ENCODE data around the gene SNX6.
"Not testable (repeated sequence)": the region's sequence is repeated elsewhere in the genome, so short reads cannot be mapped to it uniquely, and the experiment has no call there.

SNX6 gene

GRCh38 chr14:34629657-34630529 is at the start of gene SNX6:
Gene SNX6, minus strand, starts transcription at chr14:34630148. Its CDS starts 32 bp downstream, at chr14:34630116.
- DNase-seq (ENCODE audit: low read depth in 1 of 2, low spot score in 1 of 2): peak; percentile 71 to 73

GRCh38 chr14:34678735-34679134 is 48.8 kb upstream of the SNX6 start:
- DNase-seq (ENCODE audit: low read depth in 1 of 2, low spot score in 1 of 2): no peak

- DNase-seq (ENCODE audit: low read depth in 1 of 2, low spot score in 1 of 2): no peak
Observed at GRCh38 chr14:34678306-34678705, 48.4 kb upstream of the SNX6 start.

GRCh38 chr14:34676516-34677211 is 46.7 kb upstream of the SNX6 start:
- no peak for DNase-seq (ENCODE audit: low read depth in 1 of 2, low spot score in 1 of 2)

GRCh38 chr14:34673702-34674101 is 43.8 kb upstream of the SNX6 start:
- DNase-seq (ENCODE audit: low read depth in 1 of 2, low spot score in 1 of 2): no peak

- DNase-seq (ENCODE audit: low read depth in 1 of 2, low spot score in 1 of 2): no peak
Observed at GRCh38 chr14:34671716-34672115, 41.8 kb upstream of the SNX6 start.

- no peak for DNase-seq (ENCODE audit: low read depth in 1 of 2, low spot score in 1 of 2)
Observed at GRCh38 chr14:34668111-34668510, 38.2 kb upstream of the SNX6 start.

- DNase-seq (ENCODE audit: low read depth in 1 of 2, low spot score in 1 of 2): no peak
Observed at GRCh38 chr14:34667007-34667406, 37.1 kb upstream of the SNX6 start.

- no peak for DNase-seq (ENCODE audit: low read depth in 1 of 2, low spot score in 1 of 2)
Observed at GRCh38 chr14:34665785-34666435, 36.0 kb upstream of the SNX6 start.

- no peak for DNase-seq (ENCODE audit: low read depth in 1 of 2, low spot score in 1 of 2)
Observed at GRCh38 chr14:34662561-34663088, 32.7 kb upstream of the SNX6 start.

GRCh38 chr14:34660796-34661195 is 30.8 kb upstream of the SNX6 start:
- DNase-seq (ENCODE audit: low read depth in 1 of 2, low spot score in 1 of 2): no peak

- no peak for DNase-seq (ENCODE audit: low read depth in 1 of 2, low spot score in 1 of 2)
Observed at GRCh38 chr14:34655959-34656358, 26.0 kb upstream of the SNX6 start.

GRCh38 chr14:34653073-34653472 is 23.1 kb upstream of the SNX6 start:
- DNase-seq (ENCODE audit: low read depth in 1 of 2, low spot score in 1 of 2): not testable (repeated sequence)

- DNase-seq (ENCODE audit: low read depth in 1 of 2, low spot score in 1 of 2): not testable (repeated sequence)
Observed at GRCh38 chr14:34652348-34652747, 22.4 kb upstream of the SNX6 start.

- no peak for DNase-seq (ENCODE audit: low read depth in 1 of 2, low spot score in 1 of 2)
Observed at GRCh38 chr14:34650786-34651584, 21.0 kb upstream of the SNX6 start.

- not testable (repeated sequence) for DNase-seq (ENCODE audit: low read depth in 1 of 2, low spot score in 1 of 2)
Observed at GRCh38 chr14:34650006-34650405, 20.1 kb upstream of the SNX6 start.

- DNase-seq (ENCODE audit: low read depth in 1 of 2, low spot score in 1 of 2): no peak
Observed at GRCh38 chr14:34649344-34649743, 19.4 kb upstream of the SNX6 start.

- DNase-seq (ENCODE audit: low read depth in 1 of 2, low spot score in 1 of 2): no peak
Observed at GRCh38 chr14:34646570-34647255, 16.8 kb upstream of the SNX6 start.

- no peak for DNase-seq (ENCODE audit: low read depth in 1 of 2, low spot score in 1 of 2)
Observed at GRCh38 chr14:34643361-34643760, 13.4 kb upstream of the SNX6 start.

- DNase-seq (ENCODE audit: low read depth in 1 of 2, low spot score in 1 of 2): no peak
Observed at GRCh38 chr14:34642595-34642994, 12.6 kb upstream of the SNX6 start.

All from stimulated activated CD4-positive, alpha-beta T cell treated with anti-CD3 and anti-CD28 coated beads, Interleukin-15, amount 100 ng/mL, for 1 hour (primary cell).